Parathyroid adenoma (tissue), 2 donors: ENCODE measurements around the gene VPS4B.

Source experiments
- H2AFZ ChIP-seq: fragments of 300-600 bp; sonication (generic); one replicate; pipeline ENCODE4 v1.7.0; 2017; ENCODE audit warnings: antibody characterized with exemption, mild to moderate bottlenecking
- H3K27ac ChIP-seq: fragments of 300-600 bp; sonication (generic); one replicate; pipeline ENCODE4 v1.7.0; 2017
- H3K27me3 ChIP-seq: fragments of 300-600 bp; sonication (generic); one replicate; pipeline ENCODE4 v1.7.0; 2017; ENCODE audit warnings: low read length; ENCODE audit not compliant: control insufficient read depth, insufficient read depth
- H3K36me3 ChIP-seq: fragments of 300-600 bp; sonication (generic); one replicate; pipeline ENCODE4 v1.7.0; 2017; ENCODE audit warnings: low read length; ENCODE audit not compliant: control insufficient read depth, insufficient read depth
- H3K4me1 ChIP-seq: fragments of 300-600 bp; sonication (generic); one replicate; pipeline ENCODE4 v1.7.0; 2017; ENCODE audit warnings: control low read depth
- H3K4me2 ChIP-seq: fragments of 300-600 bp; sonication (generic); one replicate; pipeline ENCODE4 v1.7.0; 2017; ENCODE audit warnings: low read length
- H3K4me3 ChIP-seq: fragments of 300-600 bp; sonication (generic); one replicate; pipeline ENCODE4 v1.7.0; 2017; ENCODE audit warnings: low read depth, low read length
- H3K79me2 ChIP-seq: fragments of 300-600 bp; sonication (generic); one replicate; pipeline ENCODE4 v1.7.0; 2017; ENCODE audit warnings: control low read depth
- H3K9ac ChIP-seq: fragments of 300-600 bp; sonication (generic); one replicate; pipeline ENCODE4 v1.7.0; 2017; ENCODE audit warnings: mild to moderate bottlenecking
- H3K9me3 ChIP-seq: fragments of 300-600 bp; sonication (generic); one replicate; pipeline ENCODE4 v1.7.0; 2017; ENCODE audit warnings: low read length; ENCODE audit not compliant: control insufficient read depth
- CTCF ChIP-seq: fragments of 300-600 bp; sonication (generic); IDR thresholded peaks from one replicate; pipeline ENCODE4 v1.7.0; 2017; ENCODE audit warnings: antibody characterized with exemption, mild to moderate bottlenecking
- donor health status: primary hyperparathyroidism.

The VPS4B gene

GRCh38 chr18:63348508-63349136 is 73.7 kb downstream of the VPS4B start:
- H3K27ac ChIP-seq: no peak overlapping the region
- H3K9ac ChIP-seq: no peak overlapping the region
- H3K4me3 ChIP-seq: no peak overlapping the region
- no peak for TF ChIP-seq CTCF
- H3K4me1 ChIP-seq: no peaks in the 10 kb centered on the region
- no peaks in the 10 kb centered on the region for H3K9me3 ChIP-seq
- no peaks in the 10 kb centered on the region for H3K27me3 ChIP-seq
- no peak overlapping the region for H2AFZ ChIP-seq
- H3K79me2 ChIP-seq: peaks cover 3% of the 10 kb centered on the region
- no peak overlapping the region for H3K4me2 ChIP-seq
- H3K36me3 ChIP-seq: no peaks in the 10 kb centered on the region

DNA sequence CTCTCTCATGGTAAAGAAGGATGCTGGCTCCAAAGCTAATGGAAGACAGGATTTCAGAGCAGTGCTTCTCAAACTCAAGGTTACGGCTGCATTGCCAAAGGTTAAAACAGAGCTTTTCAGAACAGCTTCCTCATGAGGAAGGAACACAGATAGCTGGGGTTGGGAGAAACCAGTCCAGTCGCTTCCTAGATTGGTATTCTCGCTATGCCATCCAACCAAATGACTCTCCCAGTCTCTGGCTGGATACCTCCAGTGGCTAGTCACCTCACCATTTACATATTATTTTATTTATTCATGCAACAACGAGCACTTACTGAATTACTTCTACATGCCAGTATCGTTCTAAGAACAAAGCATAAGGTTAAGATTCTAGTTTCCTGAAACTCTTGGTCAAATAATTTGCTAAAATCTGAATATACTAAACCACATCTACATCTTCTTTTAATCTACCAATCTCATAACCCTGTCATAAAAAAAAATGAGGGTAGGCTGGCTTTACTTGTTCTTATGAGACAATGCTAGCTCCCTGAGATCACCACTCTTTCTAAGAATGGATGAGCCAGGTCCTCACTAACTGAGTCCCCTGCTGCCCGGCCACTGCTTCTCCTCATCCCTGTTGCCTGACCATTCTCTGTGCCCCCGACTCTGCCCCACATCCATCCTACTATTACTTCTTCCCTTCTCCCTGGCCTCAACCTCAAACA is 75.6 kb downstream of the VPS4B start:
- Histone ChIP-seq H3K9ac (no peak overlapping the region), H3K4me3 (no peak overlapping the region), H3K9me3 (no peaks in the 10 kb centered on the region), H3K27ac (no peak overlapping the region), H3K27me3 (no peaks in the 10 kb centered on the region), H3K4me2 (no peak overlapping the region), H2AFZ (no peak overlapping the region), H3K79me2 (peaks cover 3% of the 10 kb centered on the region), H3K36me3 (no peaks in the 10 kb centered on the region), H3K4me1 (no peaks in the 10 kb centered on the region)
- no peak for TF ChIP-seq CTCF

GRCh38 chr18:63346031-63346430 is 76.2 kb downstream of the VPS4B start:
- H2AFZ ChIP-seq: no peak overlapping the region
- no peaks in the 10 kb centered on the region for H3K27me3 ChIP-seq
- no peaks in the 10 kb centered on the region for H3K36me3 ChIP-seq
- H3K4me2 ChIP-seq: no peak overlapping the region
- H3K27ac ChIP-seq: no peak overlapping the region
- H3K9me3 ChIP-seq: no peaks in the 10 kb centered on the region
- peaks cover 3% of the 10 kb centered on the region for H3K79me2 ChIP-seq
- H3K4me1 ChIP-seq: no peaks in the 10 kb centered on the region
- H3K4me3 ChIP-seq: no peak overlapping the region
- no peak for TF ChIP-seq CTCF
- no peak overlapping the region for H3K9ac ChIP-seq

DNA sequence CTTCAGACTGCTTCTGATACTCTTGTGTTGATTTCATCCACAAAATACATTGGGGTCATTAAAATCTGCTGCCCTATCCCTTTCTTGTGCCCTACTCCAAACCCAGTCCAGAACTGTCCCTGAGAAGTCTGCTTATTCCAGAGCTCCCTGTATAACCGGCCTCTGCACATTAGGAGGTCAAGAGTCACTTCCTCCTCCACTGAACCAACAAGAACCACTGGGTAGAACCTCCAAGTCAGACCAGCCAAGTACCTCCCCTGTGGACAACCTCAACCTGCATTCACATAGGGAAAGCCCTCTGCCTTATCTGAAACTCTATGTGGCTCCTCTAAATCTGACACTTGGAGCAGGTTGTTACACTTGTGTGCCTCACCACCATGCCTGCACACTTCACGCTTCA is 77.4 kb downstream of the VPS4B start:
- Histone ChIP-seq H3K4me2 (no peak overlapping the region), H3K79me2 (no peaks in the 10 kb centered on the region), H3K9ac (no peak overlapping the region), H2AFZ (no peak overlapping the region), H3K4me3 (no peak overlapping the region), H3K27ac (no peak overlapping the region), H3K36me3 (no peaks in the 10 kb centered on the region), H3K27me3 (no peaks in the 10 kb centered on the region), H3K4me1 (no peaks in the 10 kb centered on the region), H3K9me3 (no peaks in the 10 kb centered on the region)
- TF ChIP-seq CTCF: no peak

DNA sequence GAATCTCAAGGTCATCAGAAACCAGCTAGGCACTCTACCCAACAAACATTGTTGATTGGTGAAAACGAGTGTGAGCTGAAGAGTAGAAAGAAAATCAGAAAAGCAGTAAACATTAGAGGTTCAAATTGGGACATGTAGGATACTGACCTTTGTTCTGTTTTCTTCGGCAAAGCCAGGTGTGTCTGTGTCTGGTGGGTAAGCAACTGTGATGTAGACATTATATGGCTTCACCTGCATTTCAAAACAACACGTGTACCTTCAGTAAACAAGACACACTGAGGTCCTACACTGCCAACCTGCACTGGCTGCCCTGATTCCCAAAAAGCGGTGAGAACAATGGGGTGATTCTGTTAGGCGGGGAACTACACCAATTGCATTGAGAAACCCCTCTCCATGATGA is 78.0 kb downstream of the VPS4B start:
- TF ChIP-seq CTCF: no peak
- Histone ChIP-seq H2AFZ (no peak overlapping the region), H3K4me3 (no peak overlapping the region), H3K9ac (no peak overlapping the region), H3K4me1 (no peaks in the 10 kb centered on the region), H3K9me3 (no peaks in the 10 kb centered on the region), H3K79me2 (no peaks in the 10 kb centered on the region), H3K27me3 (no peaks in the 10 kb centered on the region), H3K4me2 (no peak overlapping the region), H3K27ac (no peak overlapping the region), H3K36me3 (no peaks in the 10 kb centered on the region)
